GM19372 (cell line): Measurements from ENCODE around the gene CXCR5.
"Not testable (repeated sequence)": the region's sequence is repeated elsewhere in the genome, so short reads cannot be mapped to it uniquely, and the experiment has no call there.

Experiments
- ATAC-seq: cut with Tn5 transposase; IDR thresholded peaks from one replicate; pipeline ENCODE4 v1.9.1; 2021; ENCODE audit warnings: mild to moderate bottlenecking, low read depth, moderate library complexity; ENCODE audit not compliant: unreplicated experiment

Gene CXCR5, protein sequence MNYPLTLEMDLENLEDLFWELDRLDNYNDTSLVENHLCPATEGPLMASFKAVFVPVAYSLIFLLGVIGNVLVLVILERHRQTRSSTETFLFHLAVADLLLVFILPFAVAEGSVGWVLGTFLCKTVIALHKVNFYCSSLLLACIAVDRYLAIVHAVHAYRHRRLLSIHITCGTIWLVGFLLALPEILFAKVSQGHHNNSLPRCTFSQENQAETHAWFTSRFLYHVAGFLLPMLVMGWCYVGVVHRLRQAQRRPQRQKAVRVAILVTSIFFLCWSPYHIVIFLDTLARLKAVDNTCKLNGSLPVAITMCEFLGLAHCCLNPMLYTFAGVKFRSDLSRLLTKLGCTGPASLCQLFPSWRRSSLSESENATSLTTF

DNA sequence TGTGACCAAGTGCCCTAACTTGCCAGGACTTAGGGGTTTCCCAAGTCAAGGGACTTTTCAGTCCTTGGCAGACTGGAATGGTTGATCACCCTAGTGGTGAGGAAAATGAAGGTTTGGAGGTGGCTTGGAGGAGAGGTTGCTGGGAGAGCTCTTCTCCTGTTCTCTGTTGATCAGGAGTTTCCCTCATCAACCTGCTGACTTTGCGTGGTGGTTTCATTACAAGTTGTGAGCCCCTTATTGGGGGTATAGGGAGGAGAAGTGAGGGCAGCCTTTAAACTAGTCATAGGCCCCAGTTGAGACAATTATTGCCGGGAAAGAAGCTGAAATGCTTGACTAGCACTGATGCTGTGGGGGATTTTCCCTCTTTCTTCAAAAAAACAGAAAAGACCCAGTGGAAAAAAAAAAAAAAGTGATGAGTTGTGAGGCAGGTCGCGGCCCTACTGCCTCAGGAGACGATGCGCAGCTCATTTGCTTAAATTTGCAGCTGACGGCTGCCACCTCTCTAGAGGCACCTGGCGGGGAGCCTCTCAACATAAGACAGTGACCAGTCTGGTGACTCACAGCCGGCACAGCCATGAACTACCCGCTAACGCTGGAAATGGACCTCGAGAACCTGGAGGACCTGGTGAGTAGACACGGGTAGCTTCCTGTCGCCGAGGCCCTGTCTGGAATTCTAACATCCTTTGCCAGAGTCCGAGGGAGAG lies at the start of gene CXCR5:
Gene CXCR5 (plus strand): TSS at position 525 of the 704 bp plus-strand sequence. CDS start 50 bp downstream, at position 575.
- peak; percentile 75 for ATAC-seq

DNA sequence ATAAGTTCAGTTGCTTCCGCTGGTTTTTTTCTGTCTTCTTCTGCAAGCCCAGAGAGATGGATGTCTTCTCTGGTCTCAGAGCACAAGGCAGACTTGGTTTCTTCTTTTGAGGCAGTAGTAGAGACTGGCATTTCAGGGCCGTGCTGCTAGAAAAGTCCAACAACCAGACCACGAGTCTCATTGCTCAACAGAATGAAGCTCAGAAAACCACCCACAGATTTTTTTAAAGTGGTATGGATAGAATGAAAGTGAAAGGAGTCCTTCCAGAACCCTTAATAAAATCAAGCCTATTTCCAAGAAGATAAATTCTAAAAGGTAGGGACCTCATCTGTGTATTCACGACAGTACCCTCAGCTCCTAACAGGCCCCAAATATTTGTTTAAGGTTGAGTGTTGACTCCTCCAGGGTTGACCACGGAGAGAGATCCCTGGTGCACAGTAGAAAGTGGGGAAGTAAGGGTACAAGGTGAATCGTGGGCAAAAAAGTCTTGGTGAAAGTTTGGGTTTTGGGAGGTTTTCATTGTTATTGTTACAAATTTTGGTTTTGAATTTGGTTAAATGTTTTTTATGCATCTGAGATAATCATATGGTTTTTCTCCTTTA lies 49.2 kb upstream of the CXCR5 start:
- no peak for ATAC-seq

DNA sequence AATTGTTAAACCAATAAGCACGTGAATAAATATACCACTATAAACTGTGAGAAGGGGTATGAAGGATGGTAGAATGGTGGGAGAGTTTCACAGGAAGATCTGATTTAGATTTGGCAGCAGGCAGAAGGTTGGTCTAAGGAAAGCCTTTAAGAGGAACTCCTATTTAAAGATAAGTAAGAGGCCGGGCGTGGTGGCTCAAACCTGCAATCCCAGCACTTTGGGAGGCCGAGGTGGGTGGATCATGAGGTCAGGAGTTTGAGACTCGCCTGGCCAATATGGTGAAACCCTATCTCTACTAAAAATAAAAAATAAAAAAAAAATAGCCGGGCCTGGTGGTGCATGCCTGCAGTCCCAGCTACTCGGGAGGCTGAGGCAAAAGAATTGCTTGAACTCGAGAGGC lies 45.8 kb upstream of the CXCR5 start:
- no peak for ATAC-seq

DNA sequence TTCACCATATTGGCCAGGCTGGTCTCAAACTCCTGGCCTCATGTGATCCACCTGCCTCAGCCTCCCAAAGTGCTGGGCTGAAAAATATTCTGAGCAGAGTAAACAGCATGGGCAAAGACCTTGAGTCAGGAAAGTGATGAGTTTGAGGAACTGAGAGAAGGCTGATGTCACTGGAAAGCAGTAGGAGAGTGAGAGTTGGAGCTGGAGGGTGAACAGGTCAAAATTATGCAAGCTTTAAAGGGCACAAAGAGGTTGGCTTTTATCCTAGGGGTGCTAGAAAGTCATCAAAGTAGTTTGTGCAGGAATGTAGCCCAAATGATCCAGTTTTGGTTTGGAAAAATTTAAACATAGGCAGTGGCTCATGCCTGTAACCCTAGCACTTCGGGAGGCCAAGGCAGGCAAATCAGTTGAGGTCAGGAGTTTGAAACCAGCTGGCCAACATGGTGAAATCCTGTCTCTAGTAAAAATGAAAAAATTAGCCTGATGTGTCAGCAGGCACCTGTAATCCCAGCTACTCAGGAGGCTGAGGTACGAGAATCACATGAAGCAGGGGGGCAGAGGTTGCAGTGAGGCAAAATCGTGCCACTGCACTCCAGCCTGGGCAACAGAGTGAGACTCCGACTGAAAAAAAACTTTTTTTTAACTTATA lies 44.7 kb upstream of the CXCR5 start:
- peak; percentile 68 for ATAC-seq

DNA sequence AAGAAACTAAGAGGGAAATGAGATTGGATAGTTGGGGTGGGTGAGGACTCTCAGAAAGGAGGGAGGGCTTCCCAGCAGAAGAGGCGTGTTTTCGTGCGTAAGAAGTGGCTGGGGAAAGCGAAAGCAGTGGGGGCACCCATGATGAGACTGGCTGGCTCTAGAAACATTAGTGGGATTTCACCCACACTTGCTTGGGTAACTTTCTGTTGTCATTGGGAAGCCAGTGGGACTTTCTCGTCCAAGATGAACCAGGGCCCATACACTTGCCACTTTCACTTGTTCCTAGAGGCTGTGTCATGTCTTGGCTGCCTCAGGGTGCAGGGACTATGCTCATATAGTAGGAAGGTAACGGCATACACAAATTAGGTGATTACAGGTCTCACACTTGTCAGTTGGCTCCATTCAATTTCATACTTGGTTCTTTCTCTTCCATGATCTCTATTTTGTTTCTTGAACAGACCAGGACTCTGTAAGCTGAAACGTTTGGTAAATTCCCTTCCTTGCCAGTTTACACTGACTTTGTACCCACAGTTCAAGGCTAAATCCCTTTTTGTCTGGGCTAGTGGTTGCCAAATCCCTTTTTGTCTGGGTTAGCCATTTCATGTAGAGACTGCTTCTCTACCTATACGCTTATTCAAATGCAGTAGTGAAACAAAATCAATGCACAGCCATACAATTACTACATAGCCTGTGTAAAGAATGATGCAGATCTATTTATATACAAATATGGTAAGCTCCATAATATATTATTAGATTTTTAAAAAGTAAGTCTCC lies 42.0 kb upstream of the CXCR5 start:
- ATAC-seq: no peak

DNA sequence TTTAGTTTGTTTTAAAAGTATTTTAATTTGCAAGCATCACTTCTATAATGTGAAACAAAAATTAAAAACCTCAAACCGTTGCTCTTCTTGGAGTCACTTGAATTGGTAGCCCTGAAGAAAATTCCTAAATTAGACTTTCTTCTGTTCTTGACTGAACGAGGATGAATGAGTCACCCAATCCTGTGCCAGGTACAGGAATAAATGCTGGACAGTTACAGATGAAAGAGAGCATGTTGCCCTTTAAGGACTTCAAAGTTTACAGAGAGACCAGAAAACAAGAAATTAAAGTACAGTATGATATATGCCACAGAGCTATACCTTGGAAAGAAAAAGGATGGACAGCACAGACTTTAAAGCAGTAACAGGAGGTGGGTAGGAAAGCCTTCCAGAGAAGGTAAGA lies 41.3 kb upstream of the CXCR5 start:
- ATAC-seq: no peak

DNA sequence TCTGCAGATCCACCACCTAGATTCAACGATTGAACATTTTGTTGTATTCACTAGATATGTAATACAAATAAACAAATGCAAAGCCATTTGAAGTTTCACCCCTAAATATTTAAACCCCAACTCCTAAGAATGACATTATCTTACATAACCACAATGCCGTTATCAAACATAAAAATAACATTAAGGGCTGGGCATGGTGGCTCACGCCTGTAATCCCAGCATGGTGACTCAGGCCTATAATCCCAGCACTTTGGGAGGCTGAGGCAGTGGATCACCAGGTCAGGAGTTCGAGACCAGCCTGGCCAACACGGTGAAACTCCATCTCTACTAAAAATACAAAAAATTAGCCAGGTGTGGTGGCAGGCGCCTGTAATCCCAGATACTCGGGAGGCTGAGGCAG lies 40.8 kb upstream of the CXCR5 start:
- ATAC-seq: not testable (repeated sequence)

DNA sequence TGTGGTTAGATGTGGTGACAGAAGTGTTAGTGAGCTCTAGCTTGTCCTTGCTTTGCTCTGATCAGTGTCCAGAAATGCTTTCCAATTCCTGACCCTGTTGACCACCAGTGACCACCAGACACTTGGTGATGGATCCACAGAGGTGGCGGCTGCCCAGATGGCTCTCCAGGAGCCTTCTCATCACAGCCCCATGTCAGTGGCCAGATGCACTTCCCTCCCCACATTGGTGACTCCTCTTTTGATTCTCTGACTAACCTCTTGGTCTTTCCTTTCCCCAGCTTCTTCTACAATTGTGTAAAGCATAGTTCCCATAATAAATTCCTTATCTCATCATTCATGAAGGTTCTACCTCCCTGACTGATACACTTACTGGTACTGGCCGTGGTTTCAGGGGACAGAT lies 40.1 kb upstream of the CXCR5 start:
- ATAC-seq: no peak

DNA sequence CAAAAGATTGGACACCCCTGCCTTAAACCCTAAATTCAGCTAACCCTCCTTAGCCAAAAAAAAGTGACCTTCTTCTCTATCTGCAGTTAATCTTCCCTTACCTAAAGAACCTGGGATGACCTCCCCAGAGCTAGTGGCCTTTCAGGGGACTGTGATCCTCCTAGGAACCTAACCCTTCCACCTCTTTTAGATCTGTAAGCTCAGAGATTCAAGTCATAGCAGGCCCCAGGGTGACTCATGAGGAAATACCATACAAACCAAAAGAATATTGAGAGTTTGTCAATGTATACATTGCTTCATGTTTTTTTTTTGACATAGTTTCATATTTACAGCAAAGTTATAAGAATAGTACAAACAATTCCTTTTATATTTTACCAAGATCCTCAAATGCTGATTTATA lies 38.3 kb upstream of the CXCR5 start:
- ATAC-seq: no peak

DNA sequence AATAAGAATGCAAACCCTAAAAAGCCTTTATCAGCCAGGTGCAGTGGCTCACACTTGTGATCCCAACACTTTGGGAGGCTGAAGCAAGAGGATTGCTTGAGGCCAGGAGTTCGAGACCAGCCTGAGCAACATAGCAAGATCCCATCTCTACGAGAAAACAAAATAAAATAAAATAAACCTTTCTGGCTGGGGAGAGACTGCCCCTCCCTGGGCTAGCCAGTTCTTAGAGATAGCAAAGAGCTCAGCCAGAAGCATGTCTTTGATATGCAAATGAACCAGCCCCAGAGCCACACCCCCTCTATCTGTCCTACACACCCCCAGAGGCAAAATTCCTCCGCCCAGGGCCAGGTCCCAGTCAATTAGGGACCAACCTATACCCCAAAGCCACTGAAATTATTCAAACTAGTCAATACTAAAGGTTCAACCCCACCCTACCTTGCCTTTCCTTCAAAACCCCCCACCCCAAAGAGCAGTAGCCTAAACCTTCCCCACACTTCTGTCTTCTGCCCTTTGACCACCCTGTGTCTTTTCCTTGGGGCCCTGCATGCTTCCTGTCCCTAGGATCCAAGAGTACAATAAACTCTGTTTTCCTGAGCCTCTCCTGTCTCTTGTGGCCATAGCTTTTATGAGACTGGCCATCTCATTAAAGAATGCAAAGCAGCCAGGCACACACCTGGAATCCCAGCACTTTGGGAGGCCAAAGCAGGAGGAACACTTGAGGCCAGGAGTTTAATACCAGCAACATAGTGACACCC lies 37.3 kb upstream of the CXCR5 start:
- ATAC-seq: no peak

DNA sequence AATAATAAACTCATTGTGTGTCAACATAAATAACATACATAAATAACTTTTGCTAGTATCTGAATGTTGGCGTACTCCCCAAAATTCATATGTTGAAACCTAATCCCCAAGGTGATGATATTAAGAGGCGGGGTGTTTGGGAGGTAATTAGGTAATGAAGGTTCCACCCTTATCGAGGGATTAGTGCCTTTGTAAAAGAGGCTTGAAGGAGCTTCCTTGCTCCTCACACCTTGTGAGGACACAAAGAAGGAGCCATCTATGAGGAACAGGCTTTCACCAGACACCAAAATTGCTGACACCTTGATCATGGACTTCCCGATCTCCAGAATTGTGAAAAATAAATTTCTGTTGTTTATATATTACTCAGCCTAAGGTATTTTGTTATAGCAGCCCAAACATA lies 33.9 kb upstream of the CXCR5 start:
- no peak for ATAC-seq

DNA sequence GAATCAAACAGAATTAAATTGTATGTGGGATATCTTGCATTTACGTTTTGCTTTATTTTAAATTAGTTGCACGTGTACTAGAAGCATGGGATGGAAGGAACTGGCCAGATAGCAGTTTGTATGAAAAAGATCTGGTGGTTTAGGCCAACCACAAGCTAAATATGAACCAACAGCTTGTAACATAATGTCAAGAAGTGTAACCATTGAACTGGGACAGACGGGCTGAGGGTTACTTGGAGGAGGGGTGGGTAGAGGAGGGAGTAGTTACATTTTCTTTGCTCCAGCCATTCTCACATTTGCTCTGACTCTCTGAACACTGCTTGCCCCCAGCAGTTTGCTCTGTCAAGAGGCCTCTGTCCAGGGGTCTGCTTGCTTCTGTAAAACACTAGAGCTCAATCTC lies 31.7 kb upstream of the CXCR5 start:
- peak; percentile 75 for ATAC-seq

DNA sequence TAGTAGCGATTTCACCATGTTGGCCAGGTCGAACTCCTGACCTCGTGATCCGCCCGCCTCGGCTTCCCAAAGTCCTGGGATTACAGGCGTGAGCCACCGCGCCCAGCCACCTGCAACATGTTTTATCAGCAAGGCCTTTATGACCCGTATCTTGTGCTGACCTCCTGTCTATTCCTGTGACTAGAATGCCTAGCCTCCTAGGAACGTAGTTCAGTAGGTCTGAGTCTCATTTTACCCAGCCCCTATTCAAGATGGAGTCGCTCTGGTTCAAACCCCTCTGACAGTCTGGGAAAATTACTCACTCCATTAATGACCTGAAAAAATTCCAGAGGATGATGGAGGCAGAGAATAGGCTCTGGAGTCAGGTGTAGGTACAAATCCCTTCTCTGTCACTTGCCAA lies 30.0 kb upstream of the CXCR5 start:
- no peak for ATAC-seq

DNA sequence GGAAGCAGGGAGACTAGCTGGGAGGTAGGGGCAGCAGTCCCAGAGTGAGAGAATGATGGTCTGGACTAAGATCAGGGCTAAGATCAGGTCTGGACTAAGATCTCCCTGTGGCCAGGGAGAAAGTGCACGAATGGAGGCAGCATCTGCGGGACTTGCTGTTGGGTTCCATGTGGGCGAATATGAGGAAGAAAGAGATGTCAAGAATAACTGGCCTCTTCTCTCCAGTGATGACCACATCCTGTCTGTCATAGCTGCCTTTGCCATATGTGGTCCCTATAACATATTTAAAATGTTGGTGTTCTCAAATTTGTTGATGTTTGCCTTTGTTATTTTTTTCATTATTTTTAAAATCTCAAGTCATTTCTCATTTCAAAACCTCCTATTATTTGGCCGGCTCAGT lies 27.4 kb upstream of the CXCR5 start:
- no peak for ATAC-seq

DNA sequence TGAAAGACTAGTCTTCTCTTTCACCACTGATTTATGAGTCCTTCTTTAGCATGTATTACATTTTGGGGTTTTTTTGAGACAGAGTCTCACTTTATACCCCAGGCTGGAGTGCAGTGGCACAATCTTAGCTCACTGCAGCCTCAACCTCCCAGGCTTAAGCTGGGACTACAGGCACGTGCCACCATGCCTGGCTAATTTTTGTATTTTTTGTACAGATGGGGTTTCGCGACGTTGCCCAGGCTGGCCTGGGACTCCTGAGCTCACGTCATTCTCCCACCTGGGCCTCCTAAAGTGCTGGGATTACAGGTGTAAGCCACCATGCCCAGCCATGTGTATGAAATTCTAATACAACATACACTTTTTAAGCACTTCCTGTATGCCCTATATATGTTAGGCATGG lies 26.3 kb upstream of the CXCR5 start:
- ATAC-seq: no peak

DNA sequence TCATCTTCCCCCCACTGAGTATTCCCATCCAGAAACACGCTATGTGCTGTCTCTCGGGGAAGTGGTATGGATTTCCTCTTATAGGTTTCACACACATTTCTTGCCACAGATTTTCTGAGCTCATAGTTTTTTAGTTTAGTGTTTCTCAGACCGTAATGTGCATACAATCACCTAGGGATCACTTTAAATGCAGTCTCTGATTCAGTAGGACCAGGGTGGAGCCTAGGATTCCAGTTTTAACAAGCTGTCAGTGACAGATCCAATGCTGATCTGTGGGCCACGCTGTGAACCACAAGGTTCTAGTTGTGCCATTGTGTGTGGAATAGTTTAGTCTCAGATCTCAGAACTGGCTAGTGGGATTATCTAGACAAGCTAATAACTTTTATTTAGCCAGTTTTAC lies 23.7 kb upstream of the CXCR5 start:
- ATAC-seq: no peak

DNA sequence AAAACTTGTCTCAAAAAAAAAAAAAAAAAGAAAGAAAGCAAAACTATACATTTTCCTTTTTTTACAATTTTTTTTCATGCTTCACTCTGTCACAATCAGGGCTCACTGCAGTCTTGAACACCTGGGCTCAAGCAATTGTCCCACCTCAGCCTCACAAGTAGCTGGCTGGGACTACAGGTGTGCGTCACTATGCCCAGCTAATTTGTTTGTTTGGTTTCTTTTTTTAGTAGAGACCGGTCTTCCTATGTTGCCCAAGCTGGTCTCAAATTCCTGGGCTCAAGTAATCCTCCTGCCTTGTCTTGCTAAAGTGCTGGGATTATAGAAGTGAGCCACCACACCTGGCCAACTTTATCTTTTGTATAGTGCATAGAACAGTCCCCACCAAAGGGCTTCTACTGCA lies 15.0 kb upstream of the CXCR5 start:
- no peak for ATAC-seq

DNA sequence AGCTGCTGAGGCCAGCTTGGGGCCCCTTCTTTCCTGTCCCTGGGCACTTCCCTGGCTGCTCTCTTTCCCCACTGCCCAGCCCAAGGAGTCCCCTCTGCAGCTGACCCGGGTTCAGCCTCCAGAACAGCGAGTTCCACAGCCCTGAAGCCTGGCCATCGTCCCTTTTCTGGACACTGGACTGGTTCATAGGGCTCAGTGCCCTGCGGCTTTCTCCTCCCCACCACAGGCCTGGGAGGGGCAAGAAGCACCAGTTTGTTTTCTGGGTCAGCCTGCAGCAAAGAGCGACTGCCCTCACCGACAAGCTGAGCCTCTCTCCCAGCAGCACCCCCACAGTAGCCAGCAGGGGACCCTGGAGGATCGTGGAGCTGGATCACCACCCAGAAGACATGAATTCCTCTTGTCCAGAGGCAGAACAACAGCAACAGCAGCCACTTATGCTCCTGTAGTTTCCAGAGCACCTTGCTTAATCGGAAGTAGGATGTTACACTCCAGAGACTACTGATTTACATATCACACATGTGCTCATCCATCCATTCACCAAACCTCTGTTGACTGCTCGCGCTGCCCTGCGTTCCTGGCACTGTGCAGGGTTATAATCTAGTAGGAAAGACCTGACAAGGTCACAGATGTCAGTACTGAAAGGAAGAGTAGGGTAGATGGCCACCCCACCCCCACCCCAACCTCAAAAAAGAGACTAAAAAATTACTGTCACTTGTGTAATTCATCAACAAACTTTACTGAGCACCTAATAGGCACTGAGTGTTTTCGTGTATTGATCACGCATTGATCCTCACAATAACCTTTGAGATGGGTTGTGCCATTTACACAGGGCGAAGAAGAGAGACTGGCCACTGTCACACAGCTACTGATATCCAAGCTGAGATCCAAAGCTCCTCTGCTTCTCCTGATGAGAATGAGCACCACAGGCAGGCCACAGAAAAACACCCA lies 13.0 kb upstream of the CXCR5 start:
- peak; percentile 61 for ATAC-seq

DNA sequence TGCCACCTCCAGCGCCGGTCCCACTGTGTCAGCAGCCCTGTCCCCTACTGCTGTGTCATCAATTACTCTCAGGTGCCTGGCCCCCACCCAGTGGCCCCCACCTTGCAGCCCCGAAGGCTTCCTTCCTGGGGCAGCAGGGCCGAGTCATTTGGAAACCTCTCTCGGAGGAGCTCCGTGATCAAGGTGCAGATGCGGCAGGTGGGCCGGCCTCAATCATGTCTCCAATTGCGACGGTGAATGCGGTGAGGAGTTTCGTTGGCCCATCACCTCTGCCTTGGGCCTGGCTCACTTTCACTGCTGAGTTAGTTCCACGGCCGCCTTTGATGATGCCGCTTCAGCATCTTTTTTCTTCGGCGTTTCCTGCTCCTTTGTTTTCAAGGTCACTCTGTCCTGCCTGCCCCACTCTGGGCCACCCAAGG lies 11.3 kb upstream of the CXCR5 start:
- ATAC-seq: no peak
